Measurements from ENCODE around the gene EBF3. TPM values are rescaled to one million over a fixed set of nuclear protein-coding genes. Genes with fewer than 3 reads are reported as not detected.

The EBF3 gene
- total RNA-seq, 2 experiments from 2014 or later = not detected

DNA sequence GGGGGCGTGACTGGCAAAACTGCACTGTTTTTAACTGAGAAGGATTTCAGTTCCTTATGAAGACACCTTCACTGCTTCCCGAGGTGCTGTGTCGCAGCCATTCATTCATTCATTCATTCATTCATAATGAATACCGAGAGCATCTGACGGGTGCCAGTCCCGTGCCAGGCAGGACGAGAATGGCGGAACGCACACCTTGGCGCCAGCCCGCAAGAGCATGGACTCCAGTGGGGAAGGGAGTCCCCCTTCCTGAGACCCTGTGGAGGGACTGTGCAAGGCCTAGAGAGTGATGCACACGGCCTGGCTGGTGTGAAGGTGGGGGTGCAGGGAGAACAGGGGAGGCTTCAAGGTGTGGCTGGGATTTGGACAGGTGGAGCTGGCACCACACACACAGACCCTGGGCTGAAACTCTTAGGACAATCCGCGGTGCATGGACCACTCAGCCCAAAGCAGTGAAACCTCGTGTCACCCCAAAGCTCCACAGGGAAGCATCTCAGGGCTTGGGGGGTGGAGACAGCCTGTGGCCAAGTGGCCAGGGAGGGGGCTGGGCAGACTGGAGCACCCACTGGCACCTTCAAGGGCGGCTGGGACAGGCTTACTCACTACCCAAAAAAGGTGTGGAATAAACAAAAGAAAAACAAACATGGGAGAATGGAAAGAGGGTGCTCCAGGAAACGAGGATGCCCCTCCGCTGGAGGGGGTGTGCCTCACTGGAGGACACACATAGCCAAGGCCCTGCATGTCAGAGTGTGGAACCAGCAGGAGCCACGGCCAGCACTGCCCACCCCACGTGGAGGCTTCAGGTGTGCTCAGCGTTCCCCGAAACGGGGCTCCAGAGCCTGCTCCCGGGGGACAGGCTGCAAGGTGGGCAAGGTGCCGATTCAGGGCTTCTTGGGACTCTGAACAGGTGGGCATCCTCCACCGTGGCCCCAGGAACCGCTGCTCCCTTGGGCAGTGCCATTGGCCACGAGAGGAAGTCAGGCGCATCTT lies 37.7 kb downstream of the EBF3 start:
- Mint-ChIP-seq H3K9me3 (no peaks in the 10 kb centered on the region), H3K27me3 (no peaks in the 10 kb centered on the region), H3K27ac (no peak overlapping the region), H3K36me3 (ENCODE audit: low read depth) (no peaks in the 10 kb centered on the region), H3K4me1 (ENCODE audit: low read depth) (no peaks in the 10 kb centered on the region), H3K4me3 (no peak overlapping the region)
- DNase-seq (no peak), ATAC-seq (ENCODE audit: poor library complexity) (no peak)
- intact Hi-C loops (cut with DNase I, micrococcal nuclease) = no loop called here
- H3K9me3 ChIP-seq (ENCODE audit: control insufficient read depth in 1 of 2, insufficient read depth in 1 of 2, low read length in 2 of 2) = no peaks in the 10 kb centered on the region
- H3K36me3 ChIP-seq (ENCODE audit: insufficient read depth, low read length) = no peaks in the 10 kb centered on the region
- H3K4me1 ChIP-seq (ENCODE audit: insufficient read depth, low read length) = no peaks in the 10 kb centered on the region
- H3K27ac ChIP-seq (ENCODE audit: low read depth in 1 of 2, low read length in 2 of 2) = no peak overlapping the region
- ChIA-PET CTCF (no interaction called here), POLR2A (no interaction called here)
- H3K27me3 ChIP-seq (ENCODE audit: control insufficient read depth in 1 of 2, insufficient read depth in 2 of 2, low read length in 2 of 2) = no peaks in the 10 kb centered on the region
- TF ChIP-seq, protein P1, sequence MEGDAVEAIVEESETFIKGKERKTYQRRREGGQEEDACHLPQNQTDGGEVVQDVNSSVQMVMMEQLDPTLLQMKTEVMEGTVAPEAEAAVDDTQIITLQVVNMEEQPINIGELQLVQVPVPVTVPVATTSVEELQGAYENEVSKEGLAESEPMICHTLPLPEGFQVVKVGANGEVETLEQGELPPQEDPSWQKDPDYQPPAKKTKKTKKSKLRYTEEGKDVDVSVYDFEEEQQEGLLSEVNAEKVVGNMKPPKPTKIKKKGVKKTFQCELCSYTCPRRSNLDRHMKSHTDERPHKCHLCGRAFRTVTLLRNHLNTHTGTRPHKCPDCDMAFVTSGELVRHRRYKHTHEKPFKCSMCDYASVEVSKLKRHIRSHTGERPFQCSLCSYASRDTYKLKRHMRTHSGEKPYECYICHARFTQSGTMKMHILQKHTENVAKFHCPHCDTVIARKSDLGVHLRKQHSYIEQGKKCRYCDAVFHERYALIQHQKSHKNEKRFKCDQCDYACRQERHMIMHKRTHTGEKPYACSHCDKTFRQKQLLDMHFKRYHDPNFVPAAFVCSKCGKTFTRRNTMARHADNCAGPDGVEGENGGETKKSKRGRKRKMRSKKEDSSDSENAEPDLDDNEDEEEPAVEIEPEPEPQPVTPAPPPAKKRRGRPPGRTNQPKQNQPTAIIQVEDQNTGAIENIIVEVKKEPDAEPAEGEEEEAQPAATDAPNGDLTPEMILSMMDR (IDR thresholded peaks at IDR 0.05) = no peak
- no peak overlapping the region for H3K4me3 ChIP-seq (ENCODE audit: low read length)

GRCh38 chr10:129924375-129925085 lies 39.5 kb downstream of the EBF3 start:
- Mint-ChIP-seq H3K4me3 (no peak overlapping the region), H3K36me3 (ENCODE audit: low read depth) (no peaks in the 10 kb centered on the region), H3K27me3 (no peaks in the 10 kb centered on the region), H3K4me1 (ENCODE audit: low read depth) (no peaks in the 10 kb centered on the region), H3K27ac (no peak overlapping the region), H3K9me3 (no peaks in the 10 kb centered on the region)
- intact Hi-C loops (cut with DNase I, micrococcal nuclease) = no loop called here
- H3K4me1 ChIP-seq (ENCODE audit: insufficient read depth, low read length) = no peaks in the 10 kb centered on the region
- DNase-seq (no peak), ATAC-seq (ENCODE audit: poor library complexity) (no peak)
- no peaks in the 10 kb centered on the region for H3K9me3 ChIP-seq (ENCODE audit: control insufficient read depth in 1 of 2, insufficient read depth in 1 of 2, low read length in 2 of 2)
- H3K27me3 ChIP-seq (ENCODE audit: control insufficient read depth in 1 of 2, insufficient read depth in 2 of 2, low read length in 2 of 2) = no peaks in the 10 kb centered on the region
- no peak overlapping the region for H3K27ac ChIP-seq (ENCODE audit: low read depth in 1 of 2, low read length in 2 of 2)
- no peaks in the 10 kb centered on the region for H3K36me3 ChIP-seq (ENCODE audit: insufficient read depth, low read length)
- no peak overlapping the region for H3K4me3 ChIP-seq (ENCODE audit: low read length)
- TF ChIP-seq, protein P1 (IDR thresholded peaks at IDR 0.05) = no peak
- POLR2A ChIA-PET = no interaction called here
- CTCF ChIA-PET = no interaction called here

GRCh38 chr10:129922598-129923123 lies 41.4 kb downstream of the EBF3 start:
- H3K4me3 Mint-ChIP-seq = no peak overlapping the region
- no peaks in the 10 kb centered on the region for H3K4me1 Mint-ChIP-seq (ENCODE audit: low read depth)
- no peak for DNase-seq
- no peaks in the 10 kb centered on the region for H3K27me3 Mint-ChIP-seq
- Histone ChIP-seq H3K4me3 (ENCODE audit: low read length) (no peak overlapping the region), H3K36me3 (ENCODE audit: insufficient read depth, low read length) (no peaks in the 10 kb centered on the region), H3K27me3 (ENCODE audit: control insufficient read depth in 1 of 2, insufficient read depth in 2 of 2, low read length in 2 of 2) (no peaks in the 10 kb centered on the region), H3K9me3 (ENCODE audit: control insufficient read depth in 1 of 2, insufficient read depth in 1 of 2, low read length in 2 of 2) (no peaks in the 10 kb centered on the region), H3K27ac (ENCODE audit: low read depth in 1 of 2, low read length in 2 of 2) (no peak overlapping the region), H3K4me1 (ENCODE audit: insufficient read depth, low read length) (no peaks in the 10 kb centered on the region)
- TF ChIP-seq, protein P1 (IDR thresholded peaks at IDR 0.05) = no peak
- H3K27ac Mint-ChIP-seq = no peak overlapping the region
- ChIA-PET POLR2A (no interaction called here), CTCF (no interaction called here)
- ATAC-seq (ENCODE audit: poor library complexity) = no peak
- no peaks in the 10 kb centered on the region for H3K9me3 Mint-ChIP-seq
- no peaks in the 10 kb centered on the region for H3K36me3 Mint-ChIP-seq (ENCODE audit: low read depth)
- intact Hi-C loops (cut with DNase I, micrococcal nuclease) = no loop called here
